ENCODE results near the gene PLA2G1B.

PLA2G1B gene

DNA sequence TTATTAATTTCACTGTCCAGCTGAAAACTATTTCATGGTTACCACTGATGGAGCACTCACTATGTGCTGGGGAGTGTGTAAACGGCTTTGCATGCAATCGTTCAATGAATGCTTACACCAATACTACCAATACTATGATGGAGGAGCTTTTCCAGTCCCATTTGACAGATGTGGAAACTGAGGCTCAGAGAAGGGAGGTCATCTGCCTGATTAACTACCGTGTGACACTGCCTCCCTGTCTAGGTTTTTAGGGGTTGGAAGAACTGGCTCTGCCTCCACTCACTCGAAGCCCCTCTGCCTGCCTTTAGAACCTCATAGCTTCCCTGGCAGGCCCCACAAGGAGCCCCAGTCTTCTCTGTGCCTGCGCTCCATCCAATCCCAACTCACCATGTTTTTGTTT is 29.5 kb upstream of the PLA2G1B start:
- TF ChIP-seq, protein P1, sequence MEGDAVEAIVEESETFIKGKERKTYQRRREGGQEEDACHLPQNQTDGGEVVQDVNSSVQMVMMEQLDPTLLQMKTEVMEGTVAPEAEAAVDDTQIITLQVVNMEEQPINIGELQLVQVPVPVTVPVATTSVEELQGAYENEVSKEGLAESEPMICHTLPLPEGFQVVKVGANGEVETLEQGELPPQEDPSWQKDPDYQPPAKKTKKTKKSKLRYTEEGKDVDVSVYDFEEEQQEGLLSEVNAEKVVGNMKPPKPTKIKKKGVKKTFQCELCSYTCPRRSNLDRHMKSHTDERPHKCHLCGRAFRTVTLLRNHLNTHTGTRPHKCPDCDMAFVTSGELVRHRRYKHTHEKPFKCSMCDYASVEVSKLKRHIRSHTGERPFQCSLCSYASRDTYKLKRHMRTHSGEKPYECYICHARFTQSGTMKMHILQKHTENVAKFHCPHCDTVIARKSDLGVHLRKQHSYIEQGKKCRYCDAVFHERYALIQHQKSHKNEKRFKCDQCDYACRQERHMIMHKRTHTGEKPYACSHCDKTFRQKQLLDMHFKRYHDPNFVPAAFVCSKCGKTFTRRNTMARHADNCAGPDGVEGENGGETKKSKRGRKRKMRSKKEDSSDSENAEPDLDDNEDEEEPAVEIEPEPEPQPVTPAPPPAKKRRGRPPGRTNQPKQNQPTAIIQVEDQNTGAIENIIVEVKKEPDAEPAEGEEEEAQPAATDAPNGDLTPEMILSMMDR (IDR thresholded peaks at IDR 0.05) = no peak
- intact Hi-C loops (cut with DNase I; ENCODE audit: low total_unique reads) = loop anchor here (5.0 kb wide), 1 partner anchor 75 kb away; no protein-coding TSS in a partner anchor
- H3K36me3 ChIP-seq = no peaks in the 10 kb centered on the region
- peaks cover 0 to 28% of the 10 kb centered on the region in 2 donors for H3K27me3 ChIP-seq
- DNase-seq = no peak
- H3K4me1 ChIP-seq = peaks cover 0 to 12% (median 8%) of the 10 kb centered on the region in 4 donors
- no peak overlapping the region for H3K27ac ChIP-seq
- no peak overlapping the region for H3K4me3 ChIP-seq
- no peaks in the 10 kb centered on the region for H3K9me3 ChIP-seq

DNA sequence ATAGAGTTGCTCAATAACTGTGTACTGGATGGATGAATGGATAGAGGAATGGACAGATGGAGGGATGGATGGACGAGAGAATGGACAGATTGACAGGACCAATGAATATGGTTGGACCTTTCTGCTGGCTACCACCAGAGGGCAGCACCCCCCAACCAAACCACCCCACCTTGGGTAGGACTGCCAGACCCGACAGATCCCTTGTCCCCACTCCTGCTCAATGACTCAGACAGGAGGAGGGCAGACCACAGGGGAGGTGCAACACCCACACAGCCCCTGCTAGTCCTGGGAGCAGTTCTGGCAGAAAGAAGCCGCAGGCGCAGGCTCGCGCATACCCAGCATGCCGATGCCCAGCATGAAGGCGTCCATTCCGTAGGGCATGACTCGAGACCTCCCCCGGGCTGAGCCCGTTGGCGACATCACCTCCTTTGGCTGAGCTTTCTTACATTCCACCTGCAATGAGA is 29.0 kb upstream of the PLA2G1B start:
- TF ChIP-seq, protein P1 (IDR thresholded peaks at IDR 0.05) = peak; percentile 75 to 77
- H3K27me3 ChIP-seq = peaks cover 0 to 23% of the 10 kb centered on the region in 2 donors

DNA sequence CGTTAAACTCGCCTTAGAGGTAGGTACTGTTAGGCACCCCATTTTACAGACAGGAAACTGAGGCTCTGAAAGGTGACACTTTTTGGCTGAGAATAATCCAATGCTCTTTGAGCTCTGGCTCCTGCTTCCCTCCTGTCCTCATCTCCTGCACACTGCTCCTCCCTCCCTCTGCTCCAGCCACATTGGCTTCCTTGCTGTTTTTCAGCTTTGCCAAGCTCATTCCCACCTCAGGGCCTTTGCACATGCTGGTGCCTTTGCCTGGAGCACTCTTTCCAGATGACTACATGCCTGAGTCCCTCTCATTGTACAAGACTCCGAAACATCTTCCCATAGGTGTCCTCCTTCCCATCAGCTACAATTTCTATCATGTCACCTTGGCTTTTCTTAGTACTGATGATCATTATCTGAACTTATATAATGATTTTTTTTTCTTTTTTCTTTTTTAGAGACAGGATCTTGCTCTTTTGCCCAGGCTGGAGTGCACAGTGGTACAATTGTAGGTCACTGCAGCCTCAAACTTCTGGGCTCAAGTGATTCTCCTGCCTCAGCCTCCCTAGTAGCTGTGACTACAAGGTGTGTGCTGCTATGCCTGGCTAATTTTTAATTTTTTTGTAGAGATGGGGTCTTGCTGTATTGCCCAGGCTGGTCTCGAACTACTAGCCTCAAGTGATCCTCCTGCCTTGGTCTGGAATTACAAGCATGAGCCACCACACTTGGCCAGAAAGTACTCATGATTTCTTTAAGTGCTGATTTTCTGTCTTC is 26.2 kb upstream of the PLA2G1B start:
- no peak overlapping the region for H3K27ac ChIP-seq
- H3K36me3 ChIP-seq = no peaks in the 10 kb centered on the region
- no peak for DNase-seq
- intact Hi-C loops (cut with DNase I; ENCODE audit: low total_unique reads) = no loop called here
- peaks cover 0 to 17% (median 13%) of the 10 kb centered on the region in 4 donors for H3K4me1 ChIP-seq
- H3K27me3 ChIP-seq = peaks cover 0 to 9% of the 10 kb centered on the region in 2 donors
- H3K4me3 ChIP-seq = no peak overlapping the region
- H3K9me3 ChIP-seq = no peaks in the 10 kb centered on the region
- TF ChIP-seq, protein P1 (IDR thresholded peaks at IDR 0.05) = no peak

More for the DNA sequence above, 29.0 kb upstream of the PLA2G1B start:
- Histone ChIP-seq H3K4me1 (peaks cover 0 to 8% (median 4%) of the 10 kb centered on the region in 4 donors), H3K27ac (no peak overlapping the region), H3K9me3 (no peaks in the 10 kb centered on the region), H3K36me3 (no peaks in the 10 kb centered on the region), H3K4me3 (no peak overlapping the region)
- peak; percentile 36 to 76 for DNase-seq
- intact Hi-C loops (cut with DNase I; ENCODE audit: low total_unique reads) = loop anchor here (5.0 kb wide), 1 partner anchor 76 kb away; no protein-coding TSS in a partner anchor

DNA sequence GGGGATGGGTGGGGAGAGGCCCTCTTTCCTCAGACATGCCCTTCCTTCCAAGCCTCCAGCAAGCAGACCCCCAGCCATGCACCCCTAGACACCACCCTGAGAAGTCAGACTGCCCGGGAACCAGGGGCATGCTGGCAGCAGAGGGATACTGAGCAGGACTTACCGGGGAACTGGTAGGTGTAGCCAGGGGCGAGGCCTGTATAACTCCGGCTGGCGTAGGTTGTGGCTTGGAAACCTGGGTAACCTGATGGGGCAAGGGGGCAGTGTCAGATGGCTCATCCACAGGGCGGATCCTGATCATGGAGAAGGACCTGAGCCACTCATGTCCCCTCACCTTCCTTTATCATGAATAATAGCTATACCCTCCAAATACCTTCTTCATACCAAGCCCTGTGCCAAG is 25.6 kb upstream of the PLA2G1B start:
- Histone ChIP-seq H3K27ac (no peak overlapping the region), H3K4me3 (no peak overlapping the region), H3K27me3 (peaks cover 0 to 3% of the 10 kb centered on the region in 2 donors), H3K4me1 (peaks cover 0 to 17% (median 13%) of the 10 kb centered on the region in 4 donors), H3K36me3 (no peaks in the 10 kb centered on the region), H3K9me3 (no peaks in the 10 kb centered on the region)
- DNase-seq = no peak
- TF ChIP-seq, protein P1 (IDR thresholded peaks at IDR 0.05) = no peak
- intact Hi-C loops (cut with DNase I; ENCODE audit: low total_unique reads) = no loop called here

DNA sequence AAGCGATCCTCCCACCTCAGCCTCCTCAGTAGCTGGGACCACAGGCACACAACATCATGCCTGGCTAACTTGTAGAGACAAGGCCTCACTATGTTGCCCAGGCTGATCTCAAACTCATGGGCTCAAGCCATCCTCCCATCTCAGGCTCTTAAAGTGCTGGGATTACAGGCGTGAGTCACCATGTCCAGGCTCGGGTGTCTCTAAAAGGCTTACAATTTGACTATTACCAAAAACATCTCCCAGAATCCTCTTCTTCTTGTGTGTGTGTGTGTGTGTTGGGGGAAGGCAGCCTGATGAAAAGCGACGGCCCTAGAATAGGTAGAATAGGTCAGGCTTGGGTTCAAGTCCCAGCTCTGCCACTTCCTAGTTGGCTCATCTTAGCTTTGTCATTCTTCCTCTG is 24.5 kb upstream of the PLA2G1B start:
- no peak for DNase-seq
- Histone ChIP-seq H3K27me3 (peaks cover 0 to 6% of the 10 kb centered on the region in 2 donors), H3K27ac (no peak overlapping the region), H3K4me1 (peaks cover 0 to 17% (median 13%) of the 10 kb centered on the region in 4 donors), H3K9me3 (no peaks in the 10 kb centered on the region), H3K36me3 (no peaks in the 10 kb centered on the region), H3K4me3 (no peak overlapping the region)
- TF ChIP-seq, protein P1 (IDR thresholded peaks at IDR 0.05) = no peak
- intact Hi-C loops (cut with DNase I; ENCODE audit: low total_unique reads) = no loop called here
